ENCODE data around the gene MR1. TPM values are rescaled to one million over a fixed set of nuclear protein-coding genes. Genes with fewer than 3 reads are reported as not detected.

Gene MR1
- total RNA-seq, 2 donors from 2014 or later: 9.9 to 10.0 TPM

DNA sequence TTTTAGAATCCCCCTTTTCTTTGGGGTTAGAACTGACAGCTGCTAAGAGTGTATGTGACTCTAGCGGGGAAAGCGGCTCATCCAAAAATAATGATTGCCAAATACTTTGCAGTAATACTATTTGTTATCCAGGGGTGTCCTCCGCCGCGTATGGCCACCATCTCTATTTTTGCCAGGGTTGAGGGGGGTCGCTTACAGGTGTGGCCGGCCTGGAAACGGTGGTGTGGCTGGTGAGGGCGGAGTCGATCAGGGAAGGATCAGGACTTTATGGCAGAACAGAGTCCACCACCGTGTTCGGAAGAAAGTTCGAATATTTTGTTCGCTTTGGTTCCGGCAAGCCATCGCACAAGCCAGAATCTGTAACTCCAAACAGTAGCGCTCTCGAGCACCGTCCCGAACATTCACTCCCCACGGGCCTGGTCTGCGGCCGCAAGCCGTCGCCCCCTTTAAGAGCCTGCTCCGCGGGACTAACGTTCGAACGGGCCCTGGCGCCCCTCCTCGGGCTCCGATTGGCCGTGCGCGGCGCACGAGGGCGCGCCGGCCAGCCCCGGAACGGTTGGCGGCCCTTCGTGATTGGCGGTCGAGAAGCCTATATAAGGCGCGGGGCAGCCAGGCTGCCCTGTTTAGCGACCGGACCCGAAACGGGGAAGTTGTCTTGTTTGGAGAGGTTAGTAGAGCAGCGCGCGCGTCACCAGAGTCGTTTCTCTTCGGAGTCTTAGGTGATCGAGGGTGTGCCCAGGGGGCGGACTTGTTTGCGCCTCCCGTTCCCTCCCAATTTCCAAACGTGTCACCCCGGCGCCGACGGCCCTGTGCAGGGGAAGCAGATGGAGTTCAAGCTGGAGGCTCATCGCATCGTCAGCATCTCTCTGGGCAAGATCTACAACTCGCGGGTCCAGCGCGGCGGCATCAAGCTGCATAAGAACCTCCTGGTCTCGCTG lies 54.6 kb downstream of the MR1 start, which contains the start of gene IER5:
TSS of gene IER5 (plus strand) at position 622 of the 938 bp plus-strand sequence. CDS start at position 825, 203 bp downstream.
- Histone ChIP-seq H3K27ac (peak within 1 kb of the TSS; percentile 94 to 98), H3K4me3 (peak within 1 kb of the TSS; percentile 89 to 92), H3K4me1 (peaks cover 0 to 37% of the 10 kb centered on the region in 2 donors), H3K36me3 (peaks cover 20% of the 10 kb centered on the region), H3K27me3 (no peaks in the 10 kb centered on the region), H3K9me3 (no peaks in the 10 kb centered on the region)
- peak; percentile 98 for DNase-seq (ENCODE audit: low spot score)
- TF ChIP-seq, protein P1, sequence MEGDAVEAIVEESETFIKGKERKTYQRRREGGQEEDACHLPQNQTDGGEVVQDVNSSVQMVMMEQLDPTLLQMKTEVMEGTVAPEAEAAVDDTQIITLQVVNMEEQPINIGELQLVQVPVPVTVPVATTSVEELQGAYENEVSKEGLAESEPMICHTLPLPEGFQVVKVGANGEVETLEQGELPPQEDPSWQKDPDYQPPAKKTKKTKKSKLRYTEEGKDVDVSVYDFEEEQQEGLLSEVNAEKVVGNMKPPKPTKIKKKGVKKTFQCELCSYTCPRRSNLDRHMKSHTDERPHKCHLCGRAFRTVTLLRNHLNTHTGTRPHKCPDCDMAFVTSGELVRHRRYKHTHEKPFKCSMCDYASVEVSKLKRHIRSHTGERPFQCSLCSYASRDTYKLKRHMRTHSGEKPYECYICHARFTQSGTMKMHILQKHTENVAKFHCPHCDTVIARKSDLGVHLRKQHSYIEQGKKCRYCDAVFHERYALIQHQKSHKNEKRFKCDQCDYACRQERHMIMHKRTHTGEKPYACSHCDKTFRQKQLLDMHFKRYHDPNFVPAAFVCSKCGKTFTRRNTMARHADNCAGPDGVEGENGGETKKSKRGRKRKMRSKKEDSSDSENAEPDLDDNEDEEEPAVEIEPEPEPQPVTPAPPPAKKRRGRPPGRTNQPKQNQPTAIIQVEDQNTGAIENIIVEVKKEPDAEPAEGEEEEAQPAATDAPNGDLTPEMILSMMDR (IDR thresholded peaks at IDR 0.05): peak in 1 of 2 donors; percentile 23

DNA sequence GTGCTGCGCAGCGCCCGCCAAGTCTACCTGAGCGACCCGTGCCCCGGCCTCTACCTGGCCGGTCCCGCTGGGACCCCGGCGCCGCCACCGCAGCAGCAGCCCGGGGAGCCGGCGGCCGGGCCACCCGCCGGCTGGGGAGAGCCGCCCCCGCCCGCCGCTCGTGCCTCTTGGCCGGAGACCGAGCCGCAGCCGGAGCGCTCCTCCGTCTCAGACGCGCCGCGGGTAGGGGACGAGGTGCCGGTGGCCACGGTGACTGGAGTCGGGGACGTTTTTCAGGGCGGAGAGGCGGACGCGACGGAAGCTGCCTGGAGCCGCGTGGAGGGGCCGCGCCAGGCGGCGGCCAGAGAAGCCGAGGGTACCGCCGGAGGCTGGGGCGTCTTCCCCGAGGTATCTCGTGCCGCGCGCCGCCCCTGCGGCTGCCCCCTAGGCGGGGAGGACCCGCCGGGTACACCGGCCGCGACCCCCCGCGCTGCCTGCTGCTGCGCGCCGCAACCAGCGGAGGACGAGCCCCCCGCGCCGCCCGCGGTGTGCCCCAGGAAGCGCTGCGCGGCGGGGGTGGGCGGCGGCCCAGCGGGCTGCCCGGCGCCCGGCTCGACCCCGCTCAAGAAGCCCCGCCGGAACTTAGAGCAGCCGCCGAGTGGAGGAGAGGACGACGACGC lies 55.4 kb downstream of the MR1 start:
- TF ChIP-seq, protein P1 (IDR thresholded peaks at IDR 0.05): no peak
- no peaks in the 10 kb centered on the region for H3K9me3 ChIP-seq
- DNase-seq (ENCODE audit: low spot score): no peak
- H3K4me3 ChIP-seq: peak overlapping the region; percentile 89 to 92
- H3K27me3 ChIP-seq: no peaks in the 10 kb centered on the region
- peaks cover 20% of the 10 kb centered on the region for H3K36me3 ChIP-seq
- peak overlapping the region; percentile 94 to 98 for H3K27ac ChIP-seq
- H3K4me1 ChIP-seq: peaks cover 0 to 45% of the 10 kb centered on the region in 2 donors

DNA sequence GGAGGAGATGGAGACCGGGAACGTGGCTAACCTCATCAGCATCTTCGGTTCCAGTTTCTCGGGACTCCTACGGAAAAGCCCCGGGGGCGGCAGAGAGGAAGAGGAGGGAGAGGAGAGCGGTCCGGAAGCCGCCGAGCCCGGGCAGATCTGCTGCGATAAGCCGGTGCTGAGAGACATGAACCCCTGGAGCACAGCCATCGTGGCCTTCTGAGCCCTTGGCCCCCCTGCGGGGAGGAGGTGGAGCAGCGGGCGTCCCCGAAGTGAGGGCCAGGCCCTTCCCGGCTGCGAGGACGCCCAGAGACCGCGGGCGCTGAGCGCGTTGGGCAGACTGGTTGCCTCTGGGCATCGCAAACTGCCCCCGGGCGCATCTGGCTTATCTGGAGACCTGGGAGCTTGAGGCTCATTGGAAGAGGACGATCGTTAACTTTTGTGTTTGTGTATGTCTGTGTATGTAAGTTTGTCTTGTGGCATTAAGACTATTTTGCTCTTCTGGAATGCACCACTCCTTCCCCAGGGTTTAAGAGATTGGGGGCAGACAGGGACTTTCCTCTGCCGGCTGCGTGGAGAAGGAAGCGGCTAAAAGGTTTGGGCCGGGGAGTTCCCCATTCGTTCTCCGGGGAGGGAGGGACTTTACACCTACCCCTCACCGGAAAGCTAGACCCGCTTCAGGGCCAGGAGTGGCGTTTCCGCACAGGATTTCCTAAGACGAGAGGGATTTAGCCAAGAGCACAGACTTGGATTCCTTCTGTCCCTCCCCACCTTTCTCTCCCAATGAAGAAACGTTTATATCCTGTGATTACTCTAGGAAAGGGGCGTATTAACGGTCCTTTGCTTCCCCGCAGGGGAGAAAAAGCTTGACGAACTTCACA lies 56.1 kb downstream of the MR1 start:
- H3K36me3 ChIP-seq: peaks cover 20% of the 10 kb centered on the region
- TF ChIP-seq, protein P1 (IDR thresholded peaks at IDR 0.05): no peak
- peak; percentile 71 for DNase-seq (ENCODE audit: low spot score)
- H3K4me1 ChIP-seq: peaks cover 0 to 52% of the 10 kb centered on the region in 2 donors
- H3K27me3 ChIP-seq: no peaks in the 10 kb centered on the region
- H3K27ac ChIP-seq: peak overlapping the region; percentile 94 to 98
- H3K4me3 ChIP-seq: peak overlapping the region; percentile 89 to 92
- no peaks in the 10 kb centered on the region for H3K9me3 ChIP-seq

DNA sequence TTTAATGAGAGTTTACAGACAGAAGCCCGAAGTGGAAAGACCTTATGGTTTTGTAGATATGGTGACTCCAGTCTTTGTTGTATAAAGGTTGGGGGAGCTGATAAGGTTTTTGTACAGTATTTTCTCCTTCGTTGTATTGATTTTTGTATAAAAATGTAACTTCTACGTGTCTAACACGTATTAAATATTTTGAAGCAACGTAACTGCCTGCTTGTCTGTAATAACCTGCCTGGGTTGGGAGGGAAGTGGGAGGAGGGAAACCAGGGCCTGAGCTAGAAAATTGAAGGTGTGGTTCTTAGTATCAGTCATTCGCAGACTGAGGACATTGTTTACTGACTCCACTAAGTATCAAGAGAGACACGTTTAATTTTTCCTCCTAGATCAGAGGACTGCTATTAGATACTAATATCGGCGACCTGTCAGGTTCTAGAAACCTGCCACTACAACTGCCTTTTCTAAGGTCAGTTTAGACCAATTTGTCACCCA lies 56.9 kb downstream of the MR1 start:
- DNase-seq (ENCODE audit: low spot score): no peak
- Histone ChIP-seq H3K27me3 (no peaks in the 10 kb centered on the region), H3K4me1 (peaks cover 0 to 60% of the 10 kb centered on the region in 2 donors), H3K9me3 (no peaks in the 10 kb centered on the region), H3K27ac (peak overlapping the region; percentile 94 to 98), H3K4me3 (peak overlapping the region; percentile 89 to 92), H3K36me3 (peaks cover 20% of the 10 kb centered on the region)
- TF ChIP-seq, protein P1 (IDR thresholded peaks at IDR 0.05): no peak

Data from right atrium auricular region (tissue), 2 donors.